GM21717 (cell line): ENCODE measurements around the gene UMODL1.

ENCODE experiments used
- ATAC-seq: cut with Tn5 transposase; IDR thresholded peaks from one replicate; pipeline ENCODE4 v1.9.1; 2021; ENCODE audit warnings: mild to moderate bottlenecking, moderate library complexity; ENCODE audit not compliant: unreplicated experiment

Gene UMODL1

DNA sequence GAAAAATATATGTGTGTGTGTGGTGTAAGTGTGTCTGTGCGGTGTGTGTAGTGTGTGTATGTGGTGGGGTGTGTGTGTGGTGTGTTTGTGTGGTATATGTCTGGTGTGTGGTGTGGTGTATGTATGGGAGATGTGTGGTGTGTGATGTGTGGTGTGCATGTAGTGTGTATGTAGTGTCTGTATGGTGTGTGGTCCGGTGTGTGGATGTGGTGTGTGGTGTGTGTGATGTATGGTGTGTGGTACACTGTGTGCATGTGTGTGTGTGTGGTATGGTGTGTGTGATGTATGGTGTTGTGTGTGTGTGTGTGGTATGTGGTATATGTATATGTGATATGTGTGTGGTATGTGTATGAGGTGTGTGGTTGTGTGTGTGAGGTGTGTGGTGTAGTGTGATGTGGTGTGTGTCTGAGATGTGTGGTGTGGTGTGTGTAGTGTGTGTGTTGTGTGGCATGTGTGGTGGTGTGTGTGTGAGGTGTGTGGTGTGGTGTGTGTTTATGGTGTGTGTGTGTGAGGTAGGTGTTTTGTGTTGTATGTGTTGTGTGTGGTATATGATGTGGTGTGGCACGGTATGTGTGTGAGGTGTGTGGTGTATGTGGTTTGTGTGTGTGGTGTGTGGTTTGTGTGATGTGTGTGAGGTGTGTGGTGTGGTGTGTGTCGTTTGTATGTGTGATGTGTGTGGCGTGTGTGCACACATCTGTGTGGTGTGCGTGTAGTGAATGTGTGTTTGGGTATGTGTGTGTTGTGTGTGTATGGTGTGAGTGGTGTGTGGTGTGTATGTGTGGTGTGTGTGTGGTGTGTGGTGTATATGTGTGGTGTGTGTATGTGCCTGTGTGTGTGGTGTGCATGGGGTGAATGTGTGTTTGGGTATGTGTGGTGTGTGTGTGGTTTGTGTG, 112.5 kb downstream of the UMODL1 start:
- no peak for ATAC-seq

DNA sequence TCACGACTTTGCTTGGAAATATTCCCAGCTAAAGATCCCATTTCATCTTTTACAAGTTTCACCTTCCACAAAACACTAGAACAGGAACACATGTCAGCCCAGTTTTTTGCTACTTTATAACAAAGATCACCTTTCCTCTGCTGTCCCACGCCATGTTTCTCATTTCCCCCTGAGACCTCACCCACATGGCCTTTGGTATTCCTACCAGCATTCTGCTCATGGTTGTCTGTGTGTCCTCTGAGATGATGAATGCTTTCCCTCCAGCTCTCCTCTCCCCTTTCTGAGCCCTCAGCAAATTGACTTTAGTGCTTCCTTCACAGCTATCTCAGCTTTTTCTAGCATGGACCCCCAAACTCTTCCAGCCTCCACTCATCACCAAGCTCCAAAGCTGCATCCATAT, 115.5 kb downstream of the UMODL1 start:
- no peak for ATAC-seq

DNA sequence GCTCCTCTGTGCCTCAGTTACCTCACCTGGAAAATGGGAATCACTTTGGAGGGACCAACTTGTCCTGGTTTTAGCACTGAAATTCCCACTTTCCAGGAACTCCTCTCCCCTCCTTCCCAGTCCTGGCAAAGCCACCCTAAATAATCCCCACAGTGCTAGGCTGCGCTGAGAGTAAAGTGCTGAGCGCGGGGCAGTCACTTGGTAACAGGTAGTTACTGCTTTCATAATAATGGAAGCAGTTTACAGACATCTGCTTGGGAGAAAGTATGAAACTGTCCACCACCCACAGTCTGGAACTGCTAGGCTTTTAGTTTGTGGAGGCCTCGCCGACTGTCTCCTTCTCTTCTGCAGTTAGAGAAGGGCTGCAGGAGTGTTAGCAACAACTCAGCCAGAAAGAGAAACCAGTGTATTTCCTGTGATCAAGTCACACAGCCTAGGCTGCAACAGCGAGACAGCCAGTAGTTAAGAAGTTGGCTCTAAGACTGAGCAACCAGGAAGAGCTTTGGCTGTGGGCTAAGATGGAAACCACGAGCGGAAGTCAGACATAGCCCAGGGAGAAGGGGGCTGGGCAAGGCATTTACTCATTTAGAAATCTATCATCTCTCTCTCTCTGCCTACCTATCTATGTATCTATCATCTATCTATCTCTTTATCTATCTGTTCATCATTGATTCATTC, 117.0 kb downstream of the UMODL1 start:
- ATAC-seq: peak; percentile 91

DNA sequence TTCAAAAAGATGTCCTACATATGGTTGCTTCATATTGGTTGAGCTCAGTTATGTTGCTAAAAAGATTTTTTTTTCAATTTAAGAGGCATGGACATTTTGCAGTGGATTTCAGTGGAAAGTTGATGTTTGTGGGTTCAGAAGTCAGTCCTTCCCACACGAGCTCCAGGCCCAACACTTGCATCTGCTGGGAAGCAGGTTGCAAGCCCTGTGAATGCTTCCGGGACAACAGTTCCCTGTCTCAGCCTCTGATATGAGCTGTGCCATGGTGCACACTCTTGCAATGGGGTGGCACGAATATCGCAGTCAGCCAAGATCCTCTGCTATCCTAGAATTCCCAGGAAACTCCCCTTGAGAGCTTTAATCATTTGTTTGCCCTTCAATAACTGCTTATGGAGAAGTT, 117.5 kb downstream of the UMODL1 start:
- no peak for ATAC-seq

DNA sequence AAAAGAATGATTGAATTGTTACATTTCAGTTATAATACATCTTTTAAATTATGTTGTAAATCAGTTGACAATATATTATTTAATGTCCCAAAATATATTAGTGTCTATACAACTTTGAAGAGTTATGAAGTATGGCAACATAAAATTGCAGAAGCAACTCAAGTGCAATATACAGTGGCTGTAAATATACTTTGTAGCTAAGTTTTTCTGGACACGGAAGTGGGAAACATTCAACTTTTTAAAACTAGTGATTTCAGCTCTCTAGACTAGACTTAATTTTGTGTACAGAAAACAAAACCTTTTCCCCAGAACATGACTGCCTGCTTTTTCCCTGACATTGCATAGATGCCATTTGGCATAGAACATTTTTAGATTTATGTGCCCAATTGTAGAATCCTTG, 118.3 kb downstream of the UMODL1 start:
- no peak for ATAC-seq

DNA sequence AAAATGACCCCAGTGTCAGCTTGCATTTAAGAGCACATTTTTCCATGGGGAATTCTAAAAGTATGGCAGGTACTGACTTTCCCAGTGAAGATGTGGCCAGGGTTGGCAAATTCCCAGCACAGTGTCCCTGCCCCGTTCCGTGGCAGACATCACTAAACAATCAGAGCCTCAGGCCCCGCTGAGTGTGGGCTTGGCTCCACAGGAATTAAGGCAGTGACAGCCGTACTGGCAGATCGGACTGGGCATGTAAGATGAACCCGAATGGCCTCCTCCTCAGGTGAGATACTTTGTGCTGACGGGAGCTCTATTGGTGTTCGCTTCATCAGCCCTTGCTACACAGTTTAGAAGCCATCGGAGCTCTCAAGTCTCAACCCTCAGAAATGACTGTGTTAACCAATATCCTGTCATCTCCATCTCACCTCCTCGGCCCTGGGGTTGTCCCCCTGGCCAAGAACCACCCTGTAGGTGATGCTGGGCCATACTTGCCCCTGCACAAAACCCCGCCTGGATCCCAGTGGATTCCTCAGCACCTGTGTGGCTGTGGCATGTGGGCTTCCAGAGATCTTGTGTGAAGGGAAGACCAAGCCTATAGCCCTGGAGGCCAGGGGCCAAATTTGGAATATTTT, 118.9 kb downstream of the UMODL1 start:
- no peak for ATAC-seq

DNA sequence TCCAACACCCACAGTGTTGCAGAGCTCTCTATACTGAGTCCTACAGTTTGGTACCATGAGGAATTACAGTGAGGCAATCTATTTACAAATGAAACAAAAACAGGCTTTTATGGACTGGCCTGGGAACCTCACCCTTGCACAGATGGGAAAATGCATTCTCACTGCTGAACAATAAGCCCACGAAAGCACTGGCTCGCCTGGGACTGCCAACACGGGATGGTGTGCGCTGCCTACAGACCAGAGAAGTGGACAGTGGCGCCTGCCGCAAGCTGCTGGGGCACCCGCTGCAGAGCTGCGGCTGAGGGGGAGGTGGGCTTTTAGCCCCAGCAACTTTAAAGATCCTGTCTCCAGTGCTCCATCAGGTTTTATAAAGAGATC, 119.4 kb downstream of the UMODL1 start:
- ATAC-seq: no peak

DNA sequence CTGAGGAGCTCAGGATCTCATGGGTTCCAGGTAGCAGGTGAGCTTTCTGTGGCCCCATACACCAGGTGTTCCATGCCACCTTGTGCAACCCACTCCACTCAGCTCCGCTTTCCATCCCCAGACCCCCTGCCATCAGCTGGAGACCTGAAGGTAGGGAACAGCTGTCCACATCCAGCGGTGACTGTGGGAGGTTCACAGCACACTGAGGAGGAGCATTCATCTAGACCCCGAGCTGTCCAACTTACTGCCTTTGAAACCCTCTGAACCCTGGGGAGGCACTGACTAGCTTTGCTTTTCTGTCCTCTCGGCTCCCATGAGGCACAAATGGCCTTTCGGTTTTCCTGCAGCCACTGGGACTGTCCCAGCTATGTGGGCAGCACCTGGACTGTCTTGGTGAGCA, 119.9 kb downstream of the UMODL1 start:
- ATAC-seq: no peak

DNA sequence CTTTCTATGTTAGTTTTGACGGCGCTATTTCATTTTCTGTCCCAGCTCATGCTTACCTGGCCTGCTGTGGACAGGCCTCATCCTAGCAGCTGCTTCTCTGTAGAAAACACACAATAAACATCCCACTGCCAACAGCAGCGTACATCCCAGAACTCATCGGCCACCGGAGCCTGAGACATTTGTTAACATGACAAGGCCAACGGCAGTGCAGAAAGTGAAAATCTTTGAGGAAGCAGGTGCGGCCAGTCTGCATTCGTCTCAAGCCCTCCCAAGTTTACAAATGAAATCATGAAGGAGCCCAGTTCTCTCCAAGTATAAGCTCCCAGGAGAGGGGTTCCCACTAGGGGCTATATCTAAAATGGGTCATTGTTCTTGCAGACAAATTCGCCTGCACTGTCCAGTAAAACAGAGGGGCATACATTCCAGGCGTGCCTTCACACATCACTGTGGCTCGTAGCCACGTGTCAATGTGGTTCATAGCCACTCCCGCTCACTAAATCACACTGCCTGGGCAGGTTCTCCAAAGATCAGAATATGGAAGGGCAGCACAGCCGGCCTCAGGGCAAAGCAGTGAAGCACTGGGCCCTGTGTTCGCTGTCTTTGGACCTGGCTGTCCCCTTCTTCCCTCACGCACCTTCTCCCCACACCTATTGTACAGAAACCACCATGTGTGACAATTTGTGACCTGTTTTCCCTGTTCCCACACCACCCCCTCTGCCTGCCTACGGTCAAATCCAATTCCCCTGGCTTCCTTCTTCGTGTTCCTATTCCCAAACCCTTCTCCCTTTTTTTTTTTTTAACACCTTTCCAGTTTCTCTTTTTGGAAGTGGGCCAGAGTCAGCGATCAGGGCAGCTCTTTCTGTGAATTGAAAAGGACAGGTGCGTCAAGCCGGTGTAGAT, 120.8 kb downstream of the UMODL1 start:
- no peak for ATAC-seq
